GM19025 (cell line): ENCODE results near the gene PARL.

Experiments used
- ATAC-seq: cut with Tn5 transposase; IDR thresholded peaks from one replicate; pipeline ENCODE4 v1.9.1; 2021; ENCODE audit warnings: mild to moderate bottlenecking, low read depth, moderate library complexity; ENCODE audit not compliant: unreplicated experiment

Gene PARL

DNA sequence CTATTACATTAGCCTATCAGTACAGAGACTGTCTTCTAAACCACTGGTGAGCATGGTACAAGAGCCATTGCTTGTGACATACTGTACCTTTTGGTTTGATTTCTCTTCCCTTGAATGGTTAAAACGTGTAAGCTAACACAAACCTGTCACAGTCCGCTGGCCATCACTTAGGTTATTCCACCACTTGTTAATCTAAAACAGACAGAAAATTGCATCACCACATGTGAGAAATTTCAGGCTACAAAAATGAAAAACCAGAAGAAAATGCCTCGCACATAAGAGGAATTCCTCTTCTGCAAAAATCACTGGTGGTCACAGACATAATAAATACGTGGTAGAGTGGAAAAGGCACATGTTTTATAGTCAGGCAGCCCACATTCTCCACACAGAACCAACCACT, 22.1 kb downstream of the PARL start:
- no peak for ATAC-seq

GRCh38 chr3:183857863-183858262, 26.8 kb downstream of the PARL start:
- no peak for ATAC-seq

DNA sequence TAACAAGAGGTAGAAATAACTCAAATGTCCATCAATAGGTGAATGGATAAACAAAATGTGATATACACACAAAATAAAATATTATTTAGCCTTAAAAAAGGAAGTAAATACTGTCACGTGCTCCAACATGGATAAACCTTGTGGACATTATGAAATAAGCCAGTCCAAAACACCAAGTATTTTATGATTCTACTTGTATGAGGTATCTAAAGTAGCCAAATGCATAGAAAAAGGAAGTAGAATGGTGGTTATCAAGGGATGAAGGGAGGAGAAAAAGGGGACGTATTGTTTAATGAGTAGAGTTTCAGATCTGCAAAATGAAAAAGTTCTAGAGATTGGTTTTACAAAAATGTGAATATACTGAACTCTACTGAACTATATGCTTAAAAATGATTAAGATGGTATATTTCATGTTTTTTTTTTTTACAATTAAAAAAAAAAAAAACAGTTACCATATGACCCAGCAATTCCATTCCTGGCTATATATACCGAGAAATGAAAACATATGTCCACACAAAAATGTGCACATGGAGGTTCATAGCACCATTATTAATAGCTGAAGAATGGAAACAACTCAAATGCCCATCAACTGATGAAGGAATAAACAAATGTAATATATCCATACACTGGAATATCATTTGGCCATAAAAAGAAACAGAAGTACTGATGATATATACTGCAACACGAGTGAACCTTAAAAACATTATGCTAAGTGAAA, 30.2 kb downstream of the PARL start:
- ATAC-seq = no peak

DNA sequence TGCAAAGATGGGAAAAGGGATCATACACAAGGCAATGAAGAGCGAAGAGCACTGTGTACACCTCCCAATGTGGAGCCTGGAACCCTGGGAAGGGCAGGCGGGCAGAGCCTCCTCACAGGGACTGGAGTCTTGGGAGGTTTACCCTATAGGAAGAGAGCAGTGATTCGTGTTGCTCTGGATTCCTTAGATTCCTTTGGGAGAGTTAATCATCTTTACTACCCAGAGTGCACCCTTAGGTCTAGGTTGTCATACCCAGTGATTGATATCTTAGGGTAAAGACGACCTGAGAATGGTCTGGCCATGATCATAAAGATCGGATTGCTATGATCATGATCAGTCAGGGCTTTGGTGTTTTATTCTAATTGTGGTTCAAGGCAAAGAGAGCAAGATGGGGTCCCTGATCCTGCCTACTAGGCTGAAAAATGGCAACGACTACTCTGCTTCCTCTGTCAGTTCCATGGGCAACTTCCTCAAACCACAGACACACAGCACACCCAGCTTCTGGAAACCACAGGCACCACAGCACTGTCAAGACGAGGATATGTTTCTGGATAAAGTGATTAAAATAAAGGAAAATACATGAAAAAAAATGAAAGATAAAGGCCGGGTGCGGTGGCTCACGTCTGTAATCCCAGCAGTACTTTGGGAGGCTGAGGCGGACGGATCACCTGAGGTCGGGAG, 38.9 kb downstream of the PARL start:
- no peak for ATAC-seq

DNA sequence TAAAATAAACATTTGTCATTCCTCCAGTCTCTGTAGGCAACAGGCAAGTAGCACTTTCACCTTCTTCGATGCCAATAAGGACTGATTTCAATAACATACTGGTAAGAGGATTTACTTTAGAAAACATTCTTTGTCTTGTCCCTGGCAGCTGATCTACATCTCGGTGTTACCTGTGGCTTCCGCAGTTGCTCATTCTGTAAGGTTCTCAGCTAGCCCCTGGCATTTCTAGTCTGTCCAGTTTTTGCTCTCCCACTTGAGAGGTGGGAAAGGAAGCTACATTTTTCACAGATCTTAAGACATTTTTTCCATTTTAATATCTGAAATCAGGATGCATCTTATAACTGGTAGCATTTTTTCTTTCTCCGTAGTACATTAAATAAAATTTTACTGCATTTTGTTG, 39.6 kb downstream of the PARL start:
- no peak for ATAC-seq

DNA sequence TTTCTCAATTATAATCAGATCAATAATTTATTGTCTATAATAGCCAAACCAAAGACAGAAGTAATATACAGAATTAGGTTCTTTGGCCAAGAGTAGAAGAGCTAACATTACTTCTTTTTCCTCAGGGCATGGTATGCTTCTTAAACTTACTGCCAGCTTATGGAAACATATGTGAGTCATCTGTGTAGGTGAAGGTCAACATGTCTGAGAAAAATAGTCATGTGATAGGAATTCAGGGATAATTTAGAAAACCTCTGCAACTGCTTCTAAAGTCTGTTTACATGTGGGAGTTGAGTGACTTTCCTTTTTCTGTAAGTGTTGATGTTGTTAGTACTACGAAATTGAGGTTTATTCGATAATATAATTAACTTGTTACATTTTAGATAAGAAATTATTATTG, 40.1 kb downstream of the PARL start:
- no peak for ATAC-seq

- ATAC-seq = no peak
Measured at GRCh38 chr3:183839751-183840150, 44.9 kb downstream of the PARL start.

GRCh38 chr3:183837894-183838293, 46.8 kb downstream of the PARL start:
- ATAC-seq = no peak

GRCh38 chr3:183837390-183837789, 47.3 kb downstream of the PARL start:
- ATAC-seq = no peak

DNA sequence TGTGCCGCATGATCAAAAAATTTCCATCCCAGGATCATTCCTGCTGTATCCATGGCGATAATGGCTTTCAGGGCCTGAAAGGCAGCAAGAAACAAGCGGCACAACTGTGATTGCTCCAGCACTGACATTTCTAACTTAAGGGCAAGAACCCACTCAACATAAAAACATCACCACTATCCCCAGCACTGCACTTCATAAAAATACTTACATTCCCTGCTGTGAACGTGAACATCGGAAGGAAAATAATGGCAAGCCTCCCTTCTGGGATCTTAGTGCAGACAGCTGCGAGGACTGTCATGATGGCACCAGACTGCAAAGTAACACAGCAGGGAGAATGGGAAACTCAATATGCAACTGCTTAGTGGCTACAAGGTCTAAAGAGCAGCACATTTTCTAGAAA, 51.2 kb downstream of the PARL start:
- ATAC-seq = no peak

DNA sequence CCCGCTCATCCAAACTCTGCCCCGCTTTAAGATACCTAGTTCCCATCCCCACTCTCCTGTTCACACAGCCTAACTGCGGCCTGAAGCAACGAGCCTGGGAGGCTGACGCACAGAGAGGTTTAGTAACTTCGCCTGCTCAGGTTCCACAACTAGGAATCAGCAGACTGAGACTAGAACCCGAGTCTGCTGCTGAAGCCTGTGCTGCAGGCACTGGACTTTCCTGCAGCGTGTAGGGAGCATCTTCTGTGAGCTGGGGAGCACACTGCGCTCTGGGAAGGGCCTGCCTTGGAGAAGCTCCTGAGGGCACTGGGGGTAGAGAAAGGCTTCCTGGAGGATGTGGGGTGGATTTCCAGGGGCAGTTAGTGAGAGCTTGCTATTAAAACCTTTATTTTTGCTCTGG, 54.5 kb downstream of the PARL start:
- no peak for ATAC-seq

DNA sequence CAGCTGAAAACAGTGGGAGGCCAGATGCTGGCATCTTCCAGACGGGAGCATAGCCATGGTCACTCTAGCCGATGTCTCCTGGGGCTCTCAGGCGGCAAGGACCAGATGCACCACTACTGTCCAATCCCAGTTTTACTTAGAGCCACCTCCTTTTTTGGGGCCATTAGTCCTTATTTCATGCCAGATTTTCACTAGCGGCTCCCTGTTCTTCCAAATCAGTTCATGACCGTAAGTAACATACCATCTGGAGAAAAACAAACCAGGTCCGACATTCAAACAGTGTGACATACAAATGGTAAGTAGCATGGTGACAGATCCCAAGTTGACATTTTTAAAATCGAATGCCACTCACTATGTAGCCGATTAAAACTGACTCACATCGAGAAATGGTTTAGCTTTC, 55.2 kb downstream of the PARL start:
- no peak for ATAC-seq

DNA sequence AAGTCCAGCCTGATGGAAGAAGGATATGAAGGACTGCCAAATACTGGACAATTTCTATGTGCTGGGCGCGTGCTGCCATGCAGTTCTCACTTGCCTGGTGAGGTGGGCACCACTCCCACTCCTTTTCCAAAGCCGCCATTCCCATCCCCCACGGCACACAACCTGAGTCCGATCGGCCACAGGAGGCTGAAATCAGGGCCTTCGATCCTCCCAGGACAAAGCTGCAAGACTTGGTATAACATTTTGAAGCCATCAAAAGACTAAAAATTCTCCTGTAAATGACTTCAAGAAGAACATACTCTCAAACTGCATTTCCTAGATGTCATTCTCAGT, 56.2 kb downstream of the PARL start:
- no peak for ATAC-seq

DNA sequence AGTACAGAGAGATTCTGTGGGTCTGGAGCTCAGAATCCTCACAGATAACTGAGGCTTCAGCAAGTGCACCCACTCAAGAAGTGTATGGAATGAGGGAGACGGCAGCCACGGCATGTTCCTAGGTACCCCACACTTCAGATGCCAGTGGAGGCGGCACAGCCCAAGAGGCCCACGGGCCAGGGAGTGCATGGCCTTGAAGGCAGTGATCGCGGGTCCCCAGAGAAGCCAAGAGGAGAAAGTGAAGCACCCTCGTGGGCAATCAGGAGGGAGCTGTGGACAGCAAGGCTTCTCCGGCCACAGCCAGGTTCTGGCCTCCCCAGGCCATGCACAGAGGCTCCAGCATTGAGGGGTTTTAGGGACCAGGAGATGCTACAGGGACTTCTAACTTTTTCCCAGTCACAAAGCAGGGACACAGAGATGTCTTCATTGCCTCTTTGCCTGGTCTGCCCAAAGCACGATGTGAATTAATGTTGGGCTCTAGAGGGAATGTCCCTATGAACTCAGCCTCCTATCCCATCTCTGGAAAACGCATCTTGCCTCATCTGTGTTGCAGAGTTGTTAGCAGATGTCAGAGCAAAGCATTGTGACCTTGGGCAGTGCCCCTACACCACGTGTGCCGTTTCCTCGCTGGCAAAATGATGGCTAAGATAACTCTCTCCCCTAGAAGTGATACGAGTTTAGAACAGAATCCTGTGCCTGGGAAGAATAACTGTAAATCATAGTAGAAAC, 56.7 kb downstream of the PARL start:
- ATAC-seq = no peak

- ATAC-seq = no peak
Measured at GRCh38 chr3:183826448-183827250, 58.0 kb downstream of the PARL start.

DNA sequence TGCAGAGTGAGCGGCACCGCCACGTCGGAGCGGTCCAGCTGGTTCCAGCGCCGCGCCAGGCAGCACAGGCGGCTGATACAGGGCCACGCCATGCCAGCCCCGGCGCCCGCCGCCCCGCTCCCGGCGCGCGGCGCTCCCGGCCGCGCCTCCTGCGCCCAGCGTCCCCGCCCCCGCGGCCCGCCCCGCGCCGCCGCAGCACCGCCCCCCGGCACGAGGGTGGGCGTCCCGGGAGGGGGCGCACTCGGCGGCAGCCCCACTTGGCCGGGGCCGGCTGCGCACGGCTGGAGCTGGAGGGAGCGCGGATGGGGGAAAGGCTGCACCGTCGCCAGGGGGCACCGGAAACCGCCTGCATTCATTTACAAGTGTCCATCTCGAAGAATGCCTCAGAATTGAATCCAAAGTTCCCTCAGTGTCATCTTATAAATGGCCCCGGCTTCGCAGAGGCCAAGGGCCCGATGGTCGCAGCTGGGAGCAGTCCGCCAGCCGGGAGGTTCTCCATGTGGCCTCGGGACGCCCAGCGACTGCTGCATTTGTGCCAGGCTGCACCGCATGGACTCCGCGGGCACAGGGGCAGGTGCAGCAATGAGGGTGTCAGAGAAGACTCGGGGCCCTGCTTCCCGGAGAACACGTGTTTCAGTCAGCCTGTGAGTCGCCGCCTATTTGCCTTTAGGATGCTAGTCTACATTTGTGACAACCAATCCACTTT, 59.1 kb downstream of the PARL start, which contains the start of gene MAP6D1:
Gene MAP6D1, minus strand, starts transcription at position 122 of the 706 bp plus-strand sequence. Its CDS starts 30 bp downstream, at position 92.
- ATAC-seq = peak; percentile 42

- peak; percentile 27 for ATAC-seq
Measured at GRCh38 chr3:183824761-183825455, 59.8 kb downstream of the PARL start.

GRCh38 chr3:183823963-183824362, 60.7 kb downstream of the PARL start:
- ATAC-seq = no peak

- no peak for ATAC-seq
Measured at GRCh38 chr3:183822631-183823030, 62.0 kb downstream of the PARL start.

DNA sequence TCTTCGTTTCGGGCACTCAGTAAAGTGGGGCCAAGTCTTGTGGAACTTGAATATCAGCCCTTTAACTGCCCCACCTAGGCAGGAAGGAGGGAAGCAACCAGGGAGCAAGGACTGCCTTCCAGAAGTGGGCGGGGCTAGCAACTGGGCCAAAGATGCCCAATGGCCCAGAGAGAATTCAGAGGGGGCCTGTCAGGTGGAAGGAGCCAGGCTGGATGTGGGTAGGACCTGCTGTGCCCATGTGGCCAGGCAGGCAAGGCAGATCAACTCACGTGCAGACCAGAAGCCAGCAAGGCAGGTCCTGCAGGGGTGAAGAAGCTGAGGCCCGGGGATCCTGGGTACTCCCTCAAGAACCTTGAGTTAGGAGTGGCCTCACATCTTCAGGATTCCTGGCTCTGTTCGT, 64.8 kb downstream of the PARL start:
- no peak for ATAC-seq
